Neuronal stem cell (in vitro differentiated cells): Measurements from ENCODE around the gene CUEDC2.
A peak's percentile ranks its signal among the peaks of the same experiment; 100 is the strongest.

Experiments used
- DNase-seq: peaks from one replicate; pipeline ENCODE4 v3.0.0-alpha.2; 2013; ENCODE audit warnings: low spot score
- H2AFZ ChIP-seq: one replicate; pipeline ENCODE4 v1.6.1; 2013; ENCODE audit warnings: mild to moderate bottlenecking, low read length, inconsistent platforms
- H2AK5ac ChIP-seq: 2 replicates; pipeline ENCODE4 v1.6.1; 2013; ENCODE audit warnings: low read depth, mild to moderate bottlenecking, inconsistent platforms, low read length, moderate library complexity, mixed read lengths
- H2BK120ac ChIP-seq: 2 replicates; pipeline ENCODE4 v1.6.1; 2013; ENCODE audit warnings: low read depth, mild to moderate bottlenecking, inconsistent platforms, low read length, moderate library complexity, mixed read lengths
- H2BK12ac ChIP-seq: one replicate; pipeline ENCODE4 v1.6.1; 2013; ENCODE audit warnings: low read length, inconsistent platforms
- H2BK15ac ChIP-seq: 2 replicates; pipeline ENCODE4 v1.6.1; 2013; ENCODE audit warnings: mild to moderate bottlenecking, low read length, inconsistent platforms, mixed read lengths
- H2BK5ac ChIP-seq: one replicate; pipeline ENCODE4 v1.6.1; 2013; ENCODE audit warnings: inconsistent platforms, mild to moderate bottlenecking, low read length, moderate library complexity
- H3K14ac ChIP-seq: one replicate; pipeline ENCODE4 v1.6.1; 2013; ENCODE audit warnings: low read length, inconsistent platforms
- H3K18ac ChIP-seq: 2 replicates; pipeline ENCODE4 v1.6.1; 2013; ENCODE audit warnings: low read length, inconsistent platforms
- H3K23ac ChIP-seq: 2 replicates; pipeline ENCODE4 v1.6.1; 2013; ENCODE audit warnings: low read depth, mild to moderate bottlenecking, mixed read lengths, low read length, inconsistent platforms; ENCODE audit not compliant: poor library complexity
- H3K27ac ChIP-seq: replicated peaks from 3 replicates; pipeline ENCODE4 v1.5.1; 2013; ENCODE audit warnings: low read length, inconsistent platforms
- H3K27me3 ChIP-seq, 3 experiments: 2 replicates each; pipeline ENCODE4 v1.6.1; 2013; ENCODE audit warnings: low read length in 3 of 3, mild to moderate bottlenecking in 2 of 3, inconsistent platforms in 1 of 3, low read depth in 1 of 3, mixed read lengths in 1 of 3, moderate library complexity in 1 of 3; ENCODE audit not compliant: control insufficient read depth in 3 of 3, insufficient read depth in 3 of 3
- H3K36me3 ChIP-seq, 2 donors: replicated peaks in 1 of 2; 2 replicates each; pipeline ENCODE4 v1.6.1; 2013; ENCODE audit warnings: low read length in 2 of 2; ENCODE audit not compliant: control insufficient read depth in 2 of 2, insufficient read depth in 2 of 2
- H3K4ac ChIP-seq: 2 replicates; pipeline ENCODE4 v1.6.1; 2013; ENCODE audit warnings: inconsistent platforms, mild to moderate bottlenecking, low read length, moderate library complexity
- H3K4me1 ChIP-seq, 2 donors: 1 replicate in 1 of 2; 2 replicates in 1 of 2; pipeline ENCODE4 v1.6.1; 2013; ENCODE audit warnings: low read length in 2 of 2, low read depth in 1 of 2; ENCODE audit not compliant: control insufficient read depth in 2 of 2, insufficient read depth in 1 of 2
- H3K4me2 ChIP-seq: one replicate; pipeline ENCODE4 v1.6.1; 2013; ENCODE audit warnings: mild to moderate bottlenecking, low read length, inconsistent platforms; ENCODE audit not compliant: insufficient read depth, poor library complexity, severe bottlenecking
- H3K4me3 ChIP-seq, 2 donors: 2 replicates each; pipeline ENCODE4 v1.5.1; 2013; ENCODE audit warnings: low read length in 2 of 2, mild to moderate bottlenecking in 2 of 2, inconsistent platforms in 1 of 2, moderate library complexity in 1 of 2
- H3K79me1 ChIP-seq: one replicate; pipeline ENCODE4 v1.6.1; 2013; ENCODE audit warnings: low read depth, mild to moderate bottlenecking, inconsistent platforms, low read length, moderate library complexity
- H3K9ac ChIP-seq: one replicate; pipeline ENCODE4 v1.6.1; 2013; ENCODE audit warnings: mild to moderate bottlenecking, low read depth, low read length, inconsistent platforms; ENCODE audit not compliant: poor library complexity
- H3K9me3 ChIP-seq, 2 donors: replicated peaks in 1 of 2; 2 replicates each; pipeline versions ENCODE3 to v1.6.1; 2013; ENCODE audit warnings: low read length in 2 of 2, mild to moderate bottlenecking in 2 of 2, inconsistent platforms in 1 of 2, low read depth in 1 of 2, mixed read lengths in 1 of 2, moderate library complexity in 1 of 2; ENCODE audit not compliant: control insufficient read depth in 2 of 2, insufficient read depth in 1 of 2
- H4K8ac ChIP-seq: one replicate; pipeline ENCODE4 v1.6.1; 2013; ENCODE audit warnings: low read depth, mild to moderate bottlenecking, inconsistent platforms, low read length, moderate library complexity
- H4K91ac ChIP-seq: one replicate; pipeline ENCODE4 v1.6.1; 2013; ENCODE audit warnings: low read length, low read depth, mild to moderate bottlenecking, inconsistent platforms; ENCODE audit not compliant: poor library complexity
- WGBS, 2 donors: extraction: QIAGEN DNeasy Blood & Tissue Kit; methylation state at CpG; one replicate each; pipeline ENCODE4 v1.1.7; 2013; ENCODE audit warnings: missing lambda C conversion rate in 2 of 2, mixed read lengths in 1 of 2; ENCODE audit not compliant: insufficient read length in 2 of 2, insufficient replicate concordance in 1 of 2; ENCODE audit errors: extremely low coverage in 2 of 2; 5-methylcytosine and 5-hydroxymethylcytosine counted together

CUEDC2 gene

DNA sequence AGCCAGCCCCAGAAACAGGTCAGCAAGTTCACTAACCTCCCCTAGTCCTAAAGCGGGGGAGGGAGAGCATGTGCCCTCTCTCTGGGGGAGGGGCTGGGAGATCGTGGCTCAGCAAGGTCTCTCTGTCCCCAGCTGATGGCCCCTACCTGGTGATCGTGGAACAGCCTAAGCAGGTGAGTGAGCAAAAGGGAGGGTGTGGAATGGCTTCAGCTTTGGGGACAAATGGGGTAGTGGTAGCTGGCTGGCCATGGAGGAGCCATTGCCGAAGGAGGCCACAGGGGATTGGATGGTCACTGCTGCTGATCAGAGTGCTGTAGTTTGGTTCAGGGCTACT is 36.1 kb downstream of the CUEDC2 start:
- no peaks in the 10 kb centered on the region for H3K9me3 ChIP-seq
- H2AK5ac ChIP-seq, result peak overlapping the region; percentile 1
- H3K4me3 ChIP-seq, result peak overlapping the region in 1 of 2 donors; percentile 54
- H3K4ac ChIP-seq, result no peak overlapping the region
- peaks cover 0 to 33% of the 10 kb centered on the region in 2 donors for H3K36me3 ChIP-seq
- H2BK12ac ChIP-seq, result no peak overlapping the region
- peak overlapping the region; percentile 47 for H2BK15ac ChIP-seq
- H3K23ac ChIP-seq, result no peak overlapping the region
- H3K9ac ChIP-seq, result no peak overlapping the region
- H2BK120ac ChIP-seq, result no peak overlapping the region
- H4K8ac ChIP-seq, result no peak overlapping the region
- no peak overlapping the region for H4K91ac ChIP-seq
- no peak overlapping the region for H2BK5ac ChIP-seq
- no CpG with 5 or more reads among the region's 4 CpGs for WGBS, 2 donors
- H3K4me2 ChIP-seq, result no peak overlapping the region
- no peak overlapping the region for H3K27ac ChIP-seq
- H2AFZ ChIP-seq, result no peak overlapping the region
- no peak for DNase-seq
- H3K14ac ChIP-seq, result no peak overlapping the region
- no peak overlapping the region for H3K18ac ChIP-seq
- H3K27me3 ChIP-seq, result peaks cover 0 to 24% (median 12%) of the 10 kb centered on the region in 3 experiments
- peaks cover 11 to 19% of the 10 kb centered on the region in 2 donors for H3K4me1 ChIP-seq
- H3K79me1 ChIP-seq, result peaks cover 1% of the 10 kb centered on the region

- H3K4me3 ChIP-seq, result peak within 1 kb of the TSS; percentile 54 to 80
- H3K27ac ChIP-seq, result no peak within 1 kb of the TSS
Measured at GRCh38 chr10:102395400-102396316, 36.7 kb downstream of the CUEDC2 start, which contains the start of gene NFKB2. Gene NFKB2 (plus strand): TSS chr10:102395705. CDS start chr10:102395960, 255 bp downstream.

DNA sequence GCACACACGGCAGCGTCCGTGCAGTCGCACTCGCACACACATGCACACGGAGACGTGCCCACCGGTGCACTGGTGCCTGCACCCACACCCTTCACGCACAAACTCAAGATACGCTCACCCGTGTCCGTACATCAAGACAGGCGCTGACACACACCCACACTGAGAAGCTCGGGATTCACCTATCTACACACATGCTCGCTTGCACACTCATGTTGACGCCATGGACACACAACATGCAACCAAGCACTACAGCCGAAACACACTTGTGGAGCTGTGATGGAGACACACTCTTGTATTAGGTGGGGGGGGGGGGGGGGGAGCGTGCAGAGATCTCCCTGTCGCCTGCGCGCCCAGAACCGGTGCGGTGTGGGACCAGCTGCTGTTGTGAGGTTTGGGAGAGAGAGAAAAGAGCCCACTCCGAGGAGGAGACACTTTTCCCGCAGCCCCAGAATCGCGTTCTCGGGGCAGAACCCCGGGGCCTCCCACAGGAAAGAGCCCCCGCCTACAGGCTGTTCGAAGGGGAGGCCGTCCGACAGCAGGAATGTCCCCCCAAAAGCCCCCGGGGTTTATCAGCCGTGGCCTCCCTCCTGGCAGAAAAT is 37.5 kb downstream of the CUEDC2 start:
- Histone ChIP-seq H3K27ac (no peak overlapping the region), H3K18ac (peak overlapping the region; percentile 20), H3K23ac (peak overlapping the region; percentile 90), H2BK15ac (no peak overlapping the region), H3K36me3 (peaks cover 0 to 19% of the 10 kb centered on the region in 2 donors), H2BK120ac (no peak overlapping the region), H3K27me3 (peaks cover 0 to 31% (median 18%) of the 10 kb centered on the region in 3 experiments), H3K9me3 (no peaks in the 10 kb centered on the region), H2BK12ac (no peak overlapping the region), H3K4me1 (peaks cover 10 to 17% of the 10 kb centered on the region in 2 donors), H3K14ac (peak overlapping the region; percentile 39), H3K4me3 (peak overlapping the region; percentile 54 to 79), H3K4ac (no peak overlapping the region), H3K79me1 (peaks cover 1% of the 10 kb centered on the region), H3K4me2 (peak overlapping the region; percentile 94), H2BK5ac (no peak overlapping the region), H3K9ac (peak overlapping the region; percentile 94), H2AFZ (peak overlapping the region; percentile 96), H2AK5ac (no peak overlapping the region), H4K8ac (no peak overlapping the region), H4K91ac (no peak overlapping the region)
- WGBS, 2 donors, result no CpG with 5 or more reads among the region's 35 CpGs
- DNase-seq, result no peak

More at GRCh38 chr10:102395400-102396316, 36.7 kb downstream of the CUEDC2 start, which contains the start of gene NFKB2:
- peak within 1 kb of the TSS; percentile 90 for H3K23ac ChIP-seq
- H3K4ac ChIP-seq, result no peak within 1 kb of the TSS
- peak within 1 kb of the TSS; percentile 47 for H2BK15ac ChIP-seq
- H3K27me3 ChIP-seq, result peaks cover 0 to 29% (median 17%) of the 10 kb centered on the region in 3 experiments
- H3K14ac ChIP-seq, result peak within 1 kb of the TSS; percentile 39
- no peak within 1 kb of the TSS for H4K91ac ChIP-seq
- H3K36me3 ChIP-seq, result peaks cover 0 to 27% of the 10 kb centered on the region in 2 donors
- peaks cover 11 to 19% of the 10 kb centered on the region in 2 donors for H3K4me1 ChIP-seq
- H2BK5ac ChIP-seq, result no peak within 1 kb of the TSS
- H2AK5ac ChIP-seq, result peak within 1 kb of the TSS; percentile 51
- H4K8ac ChIP-seq, result no peak within 1 kb of the TSS
- peak within 1 kb of the TSS; percentile 20 for H3K18ac ChIP-seq
- DNase-seq, result peak; percentile 81
- peaks cover 1% of the 10 kb centered on the region for H3K79me1 ChIP-seq
- no peak within 1 kb of the TSS for H2BK120ac ChIP-seq
- no peak within 1 kb of the TSS for H2BK12ac ChIP-seq
- no peaks in the 10 kb centered on the region for H3K9me3 ChIP-seq
- no CpG with 5 or more reads among the region's 42 CpGs for WGBS, 2 donors
- peak within 1 kb of the TSS; percentile 94 for H3K4me2 ChIP-seq
- peak within 1 kb of the TSS; percentile 94 for H3K9ac ChIP-seq
- H2AFZ ChIP-seq, result peak within 1 kb of the TSS; percentile 96
